Osteocyte (in vitro differentiated cells): ENCODE results near the gene TIMM21. TPM values are rescaled to one million over a fixed set of nuclear protein-coding genes. Genes with fewer than 3 reads are reported as not detected.

Source experiments
- DNase-seq: peaks from one replicate; pipeline ENCODE4 v3.0.0; 2021; ENCODE audit warnings: mixed read lengths; ENCODE audit not compliant: unreplicated experiment; ENCODE audit errors: extremely low spot score
- H3K27ac Mint-ChIP-seq: one replicate; pipeline ENCODE4 v1.8.0; 2021; ENCODE audit warnings: mild to moderate bottlenecking, mixed read lengths; ENCODE audit not compliant: unreplicated experiment
- H3K27me3 Mint-ChIP-seq: one replicate; pipeline ENCODE4 v1.8.0; 2021; ENCODE audit warnings: mixed read lengths; ENCODE audit not compliant: unreplicated experiment
- H3K36me3 Mint-ChIP-seq: one replicate; pipeline ENCODE4 v1.8.0; 2021; ENCODE audit warnings: mixed read lengths; ENCODE audit not compliant: unreplicated experiment
- H3K4me1 Mint-ChIP-seq: one replicate; pipeline ENCODE4 v1.8.0; 2021; ENCODE audit warnings: mixed read lengths; ENCODE audit not compliant: unreplicated experiment
- H3K4me3 Mint-ChIP-seq: one replicate; pipeline ENCODE4 v1.8.0; 2021; ENCODE audit warnings: mild to moderate bottlenecking, moderate library complexity, mixed read lengths; ENCODE audit not compliant: unreplicated experiment
- H3K9me3 Mint-ChIP-seq: one replicate; pipeline ENCODE4 v1.8.0; 2021; ENCODE audit warnings: mixed read lengths; ENCODE audit not compliant: unreplicated experiment
- CTCF ChIP-seq: fragments of 200-600 bp; sonication (generic); IDR thresholded peaks from 2 replicates; pipeline ENCODE4 v1.5.0; 2021; ENCODE audit warnings: antibody characterized with exemption, mild to moderate bottlenecking, moderate library complexity
- total RNA-seq: library from RNA; stranded (reverse); gene quantifications from 2 replicates; pipeline ENCODE4 v1.2.1, GENCODE V29; 2021

TIMM21 gene
- total RNA-seq, 1 donor from 2014 or later: 23.3 TPM

- H3K4me3 Mint-ChIP-seq: no peak overlapping the region
- H3K36me3 Mint-ChIP-seq: no peaks in the 10 kb centered on the region
- no peak for TF ChIP-seq CTCF
- DNase-seq: no peak
- no peaks in the 10 kb centered on the region for H3K9me3 Mint-ChIP-seq
- H3K27me3 Mint-ChIP-seq: peaks cover 42% of the 10 kb centered on the region
- H3K27ac Mint-ChIP-seq: no peak overlapping the region
- H3K4me1 Mint-ChIP-seq: peaks cover 1% of the 10 kb centered on the region
Measured at GRCh38 chr18:74126684-74127655, 21.4 kb upstream of the TIMM21 start.

- Mint-ChIP-seq H3K27me3 (peaks cover 32% of the 10 kb centered on the region), H3K9me3 (no peaks in the 10 kb centered on the region), H3K36me3 (no peaks in the 10 kb centered on the region), H3K27ac (no peak overlapping the region), H3K4me3 (no peak overlapping the region), H3K4me1 (peaks cover 5% of the 10 kb centered on the region)
- no peak for TF ChIP-seq CTCF
- no peak for DNase-seq
Measured at GRCh38 chr18:74128159-74128558, 20.2 kb upstream of the TIMM21 start.

GRCh38 chr18:74131124-74131523, 17.2 kb upstream of the TIMM21 start:
- DNase-seq: no peak
- no peak for TF ChIP-seq CTCF
- Mint-ChIP-seq H3K27ac (no peak overlapping the region), H3K4me1 (peaks cover 5% of the 10 kb centered on the region), H3K4me3 (no peak overlapping the region), H3K9me3 (no peaks in the 10 kb centered on the region), H3K36me3 (no peaks in the 10 kb centered on the region), H3K27me3 (peaks cover 19% of the 10 kb centered on the region)

- Mint-ChIP-seq H3K27me3 (peaks cover 12% of the 10 kb centered on the region), H3K36me3 (no peaks in the 10 kb centered on the region), H3K9me3 (no peaks in the 10 kb centered on the region), H3K4me1 (peaks cover 5% of the 10 kb centered on the region), H3K4me3 (no peak overlapping the region), H3K27ac (no peak overlapping the region)
- TF ChIP-seq CTCF: no peak
- DNase-seq: no peak
Measured at GRCh38 chr18:74132201-74132600, 16.1 kb upstream of the TIMM21 start.

GRCh38 chr18:74137920-74138538, 10.3 kb upstream of the TIMM21 start:
- H3K36me3 Mint-ChIP-seq: no peaks in the 10 kb centered on the region
- H3K9me3 Mint-ChIP-seq: no peaks in the 10 kb centered on the region
- DNase-seq: no peak
- peaks cover 4% of the 10 kb centered on the region for H3K4me1 Mint-ChIP-seq
- H3K4me3 Mint-ChIP-seq: no peak overlapping the region
- H3K27ac Mint-ChIP-seq: no peak overlapping the region
- peaks cover 2% of the 10 kb centered on the region for H3K27me3 Mint-ChIP-seq
- no peak for TF ChIP-seq CTCF
